ENCODE data around the gene RPH3AL. TPM values are rescaled to one million over a fixed set of nuclear protein-coding genes. Genes with fewer than 3 reads are reported as not detected.
"Not testable (repeated sequence)": the region's sequence is repeated elsewhere in the genome, so short reads cannot be mapped to it uniquely, and the experiment has no call there.

RPH3AL gene
- total RNA-seq, 2 experiments from 2014 or later: 3.2 to 4.6 TPM

DNA sequence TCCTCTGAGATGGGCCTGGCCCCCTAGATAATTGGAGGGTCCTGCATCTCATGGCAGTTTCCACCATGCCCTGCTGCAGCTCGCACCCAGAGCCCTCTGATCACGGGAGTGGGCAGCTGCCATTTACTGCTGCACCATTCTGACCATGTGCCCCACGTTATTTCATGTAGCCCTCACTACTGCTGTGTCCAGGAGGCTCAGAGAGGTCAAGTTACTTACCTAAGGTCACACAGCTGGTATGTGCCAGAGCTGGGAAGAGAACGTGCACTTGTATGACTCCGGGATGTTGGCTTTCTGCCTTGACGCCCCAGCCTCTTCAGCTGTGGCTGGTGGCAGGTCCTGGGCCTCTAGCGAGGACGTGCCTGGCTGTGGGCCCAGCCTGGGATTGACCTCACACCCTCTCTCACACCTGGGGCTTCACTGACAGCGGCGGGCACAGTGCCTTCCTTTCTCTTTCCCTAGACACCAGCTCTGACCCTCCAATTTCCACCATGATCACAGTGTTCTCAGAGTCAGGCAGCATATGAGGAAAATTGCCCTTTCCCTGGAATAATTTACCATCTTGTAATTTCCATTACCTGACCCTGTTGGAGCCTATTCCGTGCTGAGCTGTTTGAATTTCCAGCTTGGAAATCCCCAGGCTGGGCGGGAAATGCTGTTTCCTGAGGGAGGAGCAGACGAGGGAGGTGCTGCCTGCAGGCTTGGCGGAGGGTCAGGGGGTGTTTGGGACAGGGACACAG is 152.6 kb downstream of the RPH3AL start:
- no peak overlapping the region for H3K27ac Mint-ChIP-seq

DNA sequence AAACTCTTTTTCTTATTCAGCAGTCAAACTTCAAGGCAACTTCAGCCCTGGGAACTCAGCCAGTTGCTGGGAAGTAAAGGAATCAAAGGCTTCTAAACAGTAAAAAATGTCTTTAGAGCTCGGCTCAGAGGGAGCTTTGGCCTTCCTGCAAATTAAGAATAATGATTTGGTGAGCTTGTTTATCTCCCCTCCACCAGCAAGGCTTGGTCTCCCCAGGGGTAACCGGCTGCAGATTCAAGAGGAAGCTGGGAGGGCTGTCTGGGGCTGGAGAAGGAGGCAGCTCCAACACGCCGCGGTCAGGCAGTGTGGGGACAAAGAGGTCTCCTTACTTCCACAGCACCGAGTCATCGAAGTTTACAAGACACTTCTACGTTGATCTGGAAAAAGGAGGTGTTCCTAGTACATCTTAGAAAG is 153.4 kb downstream of the RPH3AL start:
- H3K4me1 Mint-ChIP-seq: no peaks in the 10 kb centered on the region
- ChIA-PET POLR2A (no interaction called here), CTCF (interaction anchor here (1.5 kb wide), 1 partner anchor 49 kb away, joined by 3 read pairs; no protein-coding TSS in a partner anchor)
- no peaks in the 10 kb centered on the region for H3K27me3 Mint-ChIP-seq
- H3K27ac Mint-ChIP-seq: no peak overlapping the region
- no peaks in the 10 kb centered on the region for H3K36me3 Mint-ChIP-seq (ENCODE audit: low read depth)
- no peak for DNase-seq
- H3K4me3 Mint-ChIP-seq: no peak overlapping the region
- H3K9me3 Mint-ChIP-seq: no peaks in the 10 kb centered on the region

More for the DNA sequence above, 152.6 kb downstream of the RPH3AL start:
- ChIA-PET POLR2A (no interaction called here), CTCF (interaction anchor here (1.5 kb wide), 1 partner anchor 49 kb away, joined by 3 read pairs; no protein-coding TSS in a partner anchor)
- DNase-seq: no peak
- Mint-ChIP-seq H3K36me3 (ENCODE audit: low read depth) (no peaks in the 10 kb centered on the region), H3K9me3 (no peaks in the 10 kb centered on the region), H3K4me1 (no peaks in the 10 kb centered on the region), H3K27me3 (no peaks in the 10 kb centered on the region), H3K4me3 (no peak overlapping the region)

DNA sequence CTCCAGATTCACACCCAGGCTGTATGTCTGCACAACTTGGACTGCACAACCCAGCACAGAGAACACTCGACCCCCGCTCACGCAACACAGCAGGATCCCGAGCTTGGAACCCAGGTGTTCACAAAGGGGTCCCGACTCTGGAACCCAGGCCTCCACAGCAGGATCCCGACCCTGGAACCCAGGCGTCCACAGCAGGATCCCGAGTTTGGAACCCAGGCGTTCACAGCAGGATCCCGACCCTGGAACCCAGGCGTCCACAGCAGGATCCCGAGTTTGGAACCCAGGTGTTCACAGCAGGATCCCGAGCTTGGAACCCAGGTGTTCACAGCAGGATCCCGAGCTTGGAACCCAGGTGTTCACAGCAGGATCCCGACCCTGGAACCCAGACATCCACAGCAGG is 154.4 kb downstream of the RPH3AL start:
- H3K27me3 Mint-ChIP-seq; DNase-seq; H3K4me1 Mint-ChIP-seq; H3K27ac Mint-ChIP-seq; H3K36me3 Mint-ChIP-seq (ENCODE audit: low read depth); H3K9me3 Mint-ChIP-seq; H3K4me3 Mint-ChIP-seq; POLR2A ChIA-PET: not testable (repeated sequence)
- CTCF ChIA-PET: interaction anchor here (1.5 kb wide), 1 partner anchor 48 kb away, joined by 3 read pairs; no protein-coding TSS in a partner anchor

DNA sequence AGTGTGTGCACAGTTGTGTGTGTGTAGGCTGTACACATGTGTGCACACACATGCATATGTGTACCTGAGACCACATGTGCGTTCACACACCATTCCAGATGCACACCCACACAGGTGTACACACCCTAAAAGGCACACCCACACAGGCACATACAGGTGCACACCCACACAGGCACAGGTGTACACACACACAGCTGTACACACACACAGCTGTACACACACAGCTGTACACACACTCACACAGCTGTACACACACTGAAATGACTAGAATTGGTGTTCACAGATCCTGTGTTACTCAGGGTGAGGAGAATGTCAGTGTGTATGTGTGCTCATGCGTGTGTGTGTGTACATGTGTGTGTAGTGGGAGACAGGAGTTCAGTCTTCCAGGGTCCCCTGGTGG is 155.3 kb downstream of the RPH3AL start:
- Mint-ChIP-seq H3K27me3 (no peaks in the 10 kb centered on the region), H3K4me1 (no peaks in the 10 kb centered on the region), H3K4me3 (no peak overlapping the region), H3K36me3 (ENCODE audit: low read depth) (no peaks in the 10 kb centered on the region), H3K27ac (no peak overlapping the region), H3K9me3 (no peaks in the 10 kb centered on the region)
- ChIA-PET CTCF (no interaction called here), POLR2A (interaction anchor here (0.5 kb wide), 1 partner anchor 505 kb away, joined by 5 read pairs; no protein-coding TSS in a partner anchor)
- no peak for DNase-seq

DNA sequence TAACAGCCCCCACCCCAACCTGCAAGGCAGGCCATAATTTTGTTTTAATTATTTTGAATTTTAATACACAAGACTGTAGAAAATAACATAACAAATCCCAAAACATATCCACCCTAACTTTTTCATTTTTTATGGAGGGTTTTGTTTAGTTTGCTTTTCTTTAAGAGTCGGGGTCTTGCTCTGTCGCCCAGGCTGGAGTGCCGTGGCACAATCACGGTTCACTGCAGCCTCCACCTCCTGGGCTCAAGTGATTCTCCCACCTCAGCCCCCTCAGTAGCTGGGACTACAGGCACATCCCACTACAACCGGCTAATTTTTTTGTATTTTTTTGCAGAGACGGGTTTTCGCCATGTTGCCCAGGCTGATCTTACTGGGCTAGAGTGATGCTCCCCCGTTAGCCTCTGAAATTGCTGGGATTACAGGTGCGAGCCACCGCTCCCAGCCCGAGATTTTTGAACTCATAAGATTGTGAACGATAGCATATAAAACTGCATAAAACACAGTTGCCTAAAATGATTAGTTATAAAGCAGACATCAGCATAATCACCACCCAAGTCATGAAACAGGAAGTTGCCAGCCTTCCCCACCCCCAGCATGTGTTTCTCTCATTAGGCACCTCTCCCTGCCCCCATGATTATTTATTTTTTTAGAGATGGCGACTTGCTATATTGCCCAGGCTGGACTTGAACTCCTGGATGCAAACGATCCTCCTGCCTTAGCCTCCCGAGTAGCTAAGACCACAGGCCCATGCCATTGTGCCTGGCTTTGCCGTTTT is 157.6 kb downstream of the RPH3AL start:
- POLR2A ChIA-PET: no interaction called here
- no peaks in the 10 kb centered on the region for H3K27me3 Mint-ChIP-seq
- CTCF ChIA-PET: no interaction called here
- DNase-seq: no peak
- no peaks in the 10 kb centered on the region for H3K9me3 Mint-ChIP-seq
- no peak overlapping the region for H3K4me3 Mint-ChIP-seq
- no peaks in the 10 kb centered on the region for H3K4me1 Mint-ChIP-seq
- H3K27ac Mint-ChIP-seq: no peak overlapping the region
- no peaks in the 10 kb centered on the region for H3K36me3 Mint-ChIP-seq (ENCODE audit: low read depth)

DNA sequence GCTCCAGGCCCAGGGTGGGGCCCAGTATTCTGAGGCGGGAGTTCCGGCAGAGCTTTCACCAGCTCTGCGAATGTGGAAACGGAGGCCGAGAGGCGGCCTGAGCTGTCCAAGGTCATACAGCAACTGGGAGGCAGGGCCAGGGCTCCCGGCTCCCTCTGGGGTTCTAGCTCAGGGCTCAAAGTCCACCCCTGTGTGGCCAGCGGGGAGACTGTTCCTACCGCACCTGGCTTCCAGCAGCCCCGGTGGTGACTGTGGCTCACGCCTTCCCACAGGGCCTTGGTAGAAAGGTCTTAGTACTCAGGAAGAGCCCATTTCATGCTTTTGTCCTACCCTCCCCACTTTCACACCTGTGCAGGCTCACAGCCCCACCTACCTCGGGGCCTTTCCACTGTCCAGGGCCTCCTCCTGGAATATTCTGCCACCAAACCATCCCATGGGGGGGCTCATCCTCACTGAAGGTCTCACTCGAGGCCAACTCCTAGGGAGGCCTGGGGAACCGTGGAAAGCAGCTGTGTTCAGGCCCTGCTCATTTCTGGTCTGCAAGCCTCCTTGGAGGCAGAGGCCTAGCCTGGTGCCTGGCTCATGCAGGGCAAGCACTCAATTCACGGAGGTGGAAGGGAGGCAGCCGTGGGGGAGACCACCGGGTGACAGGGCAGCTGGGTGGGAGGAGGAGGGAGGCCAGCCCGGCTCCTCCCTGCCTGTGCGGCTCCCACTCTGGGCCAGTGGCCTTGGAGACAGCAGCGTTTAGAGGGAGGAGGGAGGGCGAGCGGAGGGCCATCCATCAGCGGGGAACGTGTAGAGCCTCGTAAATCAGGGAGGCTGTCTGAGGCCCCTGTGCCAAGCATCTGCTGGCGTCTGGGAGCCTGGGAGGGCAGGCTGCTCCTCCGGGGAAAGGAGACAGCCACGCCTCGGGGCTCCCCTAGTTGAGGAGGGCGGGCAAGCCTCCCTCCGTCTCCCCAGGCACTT is 158.5 kb downstream of the RPH3AL start:
- ChIA-PET CTCF (no interaction called here), POLR2A (no interaction called here)
- no peak overlapping the region for H3K4me3 Mint-ChIP-seq
- peaks cover 2% of the 10 kb centered on the region for H3K27me3 Mint-ChIP-seq
- no peaks in the 10 kb centered on the region for H3K9me3 Mint-ChIP-seq
- no peak for DNase-seq
- no peak overlapping the region for H3K27ac Mint-ChIP-seq
- no peaks in the 10 kb centered on the region for H3K4me1 Mint-ChIP-seq
- H3K36me3 Mint-ChIP-seq (ENCODE audit: low read depth): no peaks in the 10 kb centered on the region

DNA sequence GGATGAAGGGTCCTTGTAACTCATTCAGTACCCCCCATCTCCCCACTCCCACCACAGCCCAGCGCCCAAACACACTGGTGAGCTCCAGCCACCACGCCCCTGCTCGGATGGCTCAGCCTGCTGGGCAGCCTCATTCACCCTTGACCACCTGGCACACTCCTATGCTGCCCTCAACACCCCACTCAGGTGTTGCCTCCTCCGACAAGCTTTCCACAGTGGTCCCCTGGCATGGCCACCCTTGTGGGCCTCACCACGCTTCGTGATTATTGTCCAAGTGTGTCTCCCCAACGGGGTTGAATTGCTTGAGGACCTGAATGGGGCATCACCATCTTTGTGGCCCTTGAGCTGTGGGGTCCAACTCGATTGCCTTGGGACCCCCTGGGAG is 159.2 kb downstream of the RPH3AL start:
- DNase-seq: no peak
- CTCF ChIA-PET: no interaction called here
- H3K27ac Mint-ChIP-seq: no peak overlapping the region
- H3K36me3 Mint-ChIP-seq (ENCODE audit: low read depth): no peaks in the 10 kb centered on the region
- POLR2A ChIA-PET: no interaction called here
- peaks cover 5% of the 10 kb centered on the region for H3K27me3 Mint-ChIP-seq
- H3K4me1 Mint-ChIP-seq: no peaks in the 10 kb centered on the region
- H3K4me3 Mint-ChIP-seq: no peak overlapping the region
- no peaks in the 10 kb centered on the region for H3K9me3 Mint-ChIP-seq

DNA sequence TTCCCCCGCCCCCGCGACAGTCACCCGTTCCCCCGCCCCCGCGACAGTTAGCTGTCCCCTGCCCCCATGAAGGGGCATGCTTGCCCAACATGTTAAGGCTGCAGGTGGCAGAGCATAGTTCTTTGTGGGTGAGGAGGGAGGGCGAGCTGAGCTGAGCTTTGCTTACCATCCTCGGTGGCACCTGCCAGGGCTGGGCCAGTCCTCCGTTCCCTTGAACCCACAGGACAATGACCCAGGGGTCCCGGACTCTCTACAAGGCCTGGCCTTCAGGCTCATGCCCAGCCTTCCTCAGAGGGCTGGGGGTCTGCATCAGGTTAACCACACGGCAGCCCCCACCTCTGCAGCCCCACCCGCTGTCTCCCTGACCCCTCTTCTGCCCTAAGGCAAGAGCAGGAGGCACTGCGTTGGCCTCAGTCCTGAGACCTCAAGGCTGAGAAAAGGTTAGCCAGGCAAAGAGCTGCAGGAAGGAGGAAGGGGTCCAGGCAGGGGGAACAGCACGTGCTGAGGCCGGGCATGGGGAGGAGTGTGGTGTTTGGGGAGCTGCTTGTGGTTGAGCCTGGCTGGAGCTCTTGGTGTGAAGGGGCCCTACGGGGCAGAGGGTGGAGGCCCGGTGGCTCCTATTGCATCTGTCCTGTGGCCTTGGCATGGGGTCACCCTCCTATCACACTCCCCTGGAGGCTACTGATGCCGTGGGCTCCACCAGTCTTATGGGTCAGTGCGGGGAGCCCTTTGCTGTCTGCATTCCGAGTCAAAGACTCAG is 159.8 kb downstream of the RPH3AL start:
- CTCF ChIA-PET: no interaction called here
- H3K9me3 Mint-ChIP-seq: no peaks in the 10 kb centered on the region
- H3K4me3 Mint-ChIP-seq: no peak overlapping the region
- H3K27ac Mint-ChIP-seq: no peak overlapping the region
- H3K27me3 Mint-ChIP-seq: peaks cover 5% of the 10 kb centered on the region
- no peaks in the 10 kb centered on the region for H3K4me1 Mint-ChIP-seq
- H3K36me3 Mint-ChIP-seq (ENCODE audit: low read depth): no peaks in the 10 kb centered on the region
- POLR2A ChIA-PET: no interaction called here
- DNase-seq: no peak

DNA sequence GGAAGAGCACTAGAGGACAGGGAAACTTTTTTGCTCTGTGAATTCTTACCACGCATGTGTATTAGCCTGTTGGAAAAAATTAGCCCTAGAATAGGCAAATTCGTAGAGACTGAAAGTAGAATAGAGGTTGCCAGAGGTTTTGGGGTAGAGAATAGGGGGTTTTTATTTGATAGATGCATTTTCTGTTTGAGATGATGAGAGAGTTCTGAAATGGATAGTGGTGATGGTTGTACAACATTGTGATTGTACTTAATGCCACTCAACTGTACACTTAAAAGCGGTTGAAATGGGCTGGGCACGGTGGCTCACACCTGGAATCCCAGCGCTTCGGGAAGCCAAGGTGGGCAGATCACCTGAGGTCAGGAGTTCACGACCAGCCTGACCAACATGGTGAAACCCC is 163.2 kb downstream of the RPH3AL start:
- no peak overlapping the region for H3K27ac Mint-ChIP-seq
- DNase-seq: no peak
- no peaks in the 10 kb centered on the region for H3K9me3 Mint-ChIP-seq
- H3K4me3 Mint-ChIP-seq: no peak overlapping the region
- no peaks in the 10 kb centered on the region for H3K36me3 Mint-ChIP-seq (ENCODE audit: low read depth)
- peaks cover 9% of the 10 kb centered on the region for H3K27me3 Mint-ChIP-seq
- ChIA-PET POLR2A (no interaction called here), CTCF (no interaction called here)
- H3K4me1 Mint-ChIP-seq: peaks cover 2% of the 10 kb centered on the region

DNA sequence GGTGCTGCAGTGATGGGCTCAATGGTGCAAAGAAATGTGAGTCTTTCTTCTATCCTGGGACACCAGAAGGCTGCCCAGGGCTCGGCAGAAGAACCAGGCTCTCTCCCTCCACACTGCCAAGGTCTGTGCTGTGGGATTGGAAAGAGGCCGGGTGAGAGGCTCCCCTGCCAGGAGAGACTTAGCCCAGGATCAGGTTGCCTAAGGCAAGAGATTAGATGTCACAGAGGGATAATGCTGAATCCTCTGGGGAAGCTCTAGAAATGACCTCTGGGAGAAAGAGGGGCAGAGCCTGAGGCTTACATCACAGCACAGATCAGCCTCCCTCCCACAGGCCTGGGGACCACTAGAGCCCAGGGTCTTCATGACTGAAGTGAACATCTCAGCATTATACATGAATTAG is 165.5 kb downstream of the RPH3AL start:
- no peak overlapping the region for H3K27ac Mint-ChIP-seq
- ChIA-PET CTCF (interaction anchor here (1.1 kb wide), 1 partner anchor 10 kb away, joined by 3 read pairs; no protein-coding TSS in a partner anchor), POLR2A (no interaction called here)

DNA sequence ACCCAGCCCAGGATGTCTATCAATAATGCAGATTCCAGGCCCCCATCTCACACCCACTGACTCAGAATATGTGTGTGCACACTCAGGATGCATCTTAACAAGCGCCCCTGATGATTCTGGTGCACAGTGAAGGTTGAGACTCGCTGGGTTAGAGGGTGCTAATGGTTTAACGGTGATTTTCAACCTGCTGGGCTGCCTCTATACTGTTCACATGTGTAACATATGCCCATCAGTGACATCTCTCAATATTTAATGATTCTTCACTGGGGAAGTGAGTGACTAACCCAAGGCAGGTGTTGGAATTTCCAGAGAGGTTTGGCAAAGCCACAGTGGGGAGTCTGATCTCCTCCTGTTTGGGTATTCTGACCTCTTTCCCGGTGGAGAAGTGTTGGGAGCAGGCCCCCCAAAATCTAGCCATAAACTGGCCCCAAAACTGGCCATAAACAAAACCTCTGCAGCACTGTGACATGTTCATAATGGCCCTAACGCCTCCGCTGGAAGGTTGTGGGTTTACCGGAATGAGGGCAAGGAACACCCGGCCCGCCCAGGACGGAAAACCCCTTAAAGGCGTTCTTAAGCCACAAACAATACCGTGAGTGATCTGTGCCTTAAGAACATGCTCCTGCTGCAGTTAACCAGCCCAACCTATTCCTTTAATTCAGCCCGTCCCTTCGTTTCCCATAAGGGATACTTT is 167.0 kb downstream of the RPH3AL start:
- H3K4me3 Mint-ChIP-seq: no peak overlapping the region
- H3K27ac Mint-ChIP-seq: no peak overlapping the region
- DNase-seq: no peak
- no peaks in the 10 kb centered on the region for H3K36me3 Mint-ChIP-seq (ENCODE audit: low read depth)
- CTCF ChIA-PET: no interaction called here
- H3K4me1 Mint-ChIP-seq: peaks cover 7% of the 10 kb centered on the region
- H3K9me3 Mint-ChIP-seq: no peaks in the 10 kb centered on the region
- H3K27me3 Mint-ChIP-seq: peaks cover 29% of the 10 kb centered on the region
- POLR2A ChIA-PET: no interaction called here

More for the DNA sequence above, 165.5 kb downstream of the RPH3AL start:
- Mint-ChIP-seq H3K36me3 (ENCODE audit: low read depth) (no peaks in the 10 kb centered on the region), H3K4me3 (no peak overlapping the region), H3K9me3 (no peaks in the 10 kb centered on the region), H3K4me1 (peaks cover 4% of the 10 kb centered on the region), H3K27me3 (peaks cover 25% of the 10 kb centered on the region)
- DNase-seq: no peak

DNA sequence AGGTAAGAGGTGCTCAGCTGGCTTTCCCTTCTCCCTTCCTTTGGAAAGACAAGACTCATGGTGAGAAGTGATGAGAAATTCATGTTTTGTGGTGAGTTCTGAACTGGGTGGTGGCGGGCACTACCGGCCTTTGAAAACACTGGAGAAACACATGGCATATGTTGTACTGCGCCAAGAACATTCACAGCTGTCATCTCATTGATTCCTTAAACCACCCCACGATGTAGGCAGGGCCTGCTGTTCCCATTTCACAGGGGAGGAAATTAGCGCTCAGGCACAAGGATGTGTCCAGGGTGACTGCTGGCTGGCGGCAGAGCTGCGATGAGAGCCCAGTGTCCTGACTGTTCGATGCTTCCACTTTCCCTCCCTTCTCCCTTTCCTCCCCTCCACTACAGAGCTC is 169.6 kb downstream of the RPH3AL start:
- no peak overlapping the region for H3K27ac Mint-ChIP-seq
- peaks cover 7% of the 10 kb centered on the region for H3K4me1 Mint-ChIP-seq
- no peaks in the 10 kb centered on the region for H3K9me3 Mint-ChIP-seq
- CTCF ChIA-PET: no interaction called here
- H3K27me3 Mint-ChIP-seq: peaks cover 33% of the 10 kb centered on the region
- POLR2A ChIA-PET: no interaction called here
- H3K36me3 Mint-ChIP-seq (ENCODE audit: low read depth): no peaks in the 10 kb centered on the region
- no peak for DNase-seq
- H3K4me3 Mint-ChIP-seq: no peak overlapping the region

Measured in activated CD4-positive, alpha-beta T cell treated with anti-CD3 and anti-CD28 coated beads, Interleukin-2, amount 10 ng/mL, durations not matched to agents 7 days and 5 days (primary cell).